NK-92 (cell line): ENCODE results near the gene SPANXA1.
"Not testable (repeated sequence)": the region's sequence is repeated elsewhere in the genome, so short reads cannot be mapped to it uniquely, and the experiment has no call there.

Experiments
- DNase-seq: peaks from one replicate; lab custom pipeline; 2025; ENCODE audit not compliant: unreplicated experiment; lab: John Stamatoyannopoulos, UW

The SPANXA1 gene

GRCh38 chrX:141584638-141585037, at the start of gene SPANXA1:
Gene SPANXA1, minus strand, starts transcription at chrX:141584738. Its CDS starts 60 bp downstream, at chrX:141584678.
- not testable (repeated sequence) for DNase-seq

DNA sequence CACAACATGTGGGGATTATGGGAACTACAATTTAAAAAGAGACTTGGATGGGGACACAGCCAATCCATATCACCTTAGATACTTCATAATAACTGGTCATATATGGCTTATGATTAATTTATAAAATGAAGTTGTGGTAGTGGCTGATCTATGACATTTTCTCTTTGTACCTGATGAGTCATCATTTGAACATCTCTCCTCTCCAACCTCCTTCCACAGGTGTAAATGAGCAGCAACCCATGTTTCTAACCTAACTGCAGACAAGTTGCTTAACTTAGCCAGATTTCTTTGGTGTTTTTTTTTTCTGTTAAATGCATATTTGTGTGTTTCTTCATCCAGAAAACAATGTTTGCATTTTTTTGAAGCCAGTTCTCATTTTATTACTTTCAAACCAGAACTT, 47.6 kb upstream of the SPANXA1 start:
- DNase-seq = no peak

- no peak for DNase-seq
Observed at GRCh38 chrX:141619336-141619735, 34.8 kb upstream of the SPANXA1 start.

GRCh38 chrX:141609111-141609510, 24.6 kb upstream of the SPANXA1 start:
- DNase-seq = no peak

- not testable (repeated sequence) for DNase-seq
Observed at GRCh38 chrX:141589408-141589807, 4.9 kb upstream of the SPANXA1 start, which contains the start of gene SPANXA2. Gene SPANXA2, plus strand, starts transcription at chrX:141589708. Its CDS starts 60 bp downstream, at chrX:141589768.

DNA sequence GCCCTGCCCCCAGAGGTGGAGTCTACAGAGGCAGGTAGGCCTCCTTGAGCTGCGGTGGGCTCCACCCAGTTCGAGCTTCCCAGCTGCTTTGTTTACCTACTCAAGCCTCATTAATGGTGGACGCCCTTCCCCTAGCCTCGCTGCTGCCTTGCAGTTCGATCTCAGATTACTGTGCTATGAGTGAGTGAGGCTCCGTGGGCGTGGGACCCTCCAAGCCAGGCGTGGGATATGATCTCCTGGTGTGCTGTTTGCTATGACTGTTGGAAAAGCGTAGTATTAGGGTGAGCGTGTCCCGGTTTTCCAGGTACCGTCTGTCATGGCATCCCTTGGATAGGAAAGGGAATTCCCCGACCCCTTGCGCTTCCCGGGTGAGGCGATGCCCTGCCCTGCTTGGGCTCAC, 42.0 kb downstream of the SPANXA1 start:
- DNase-seq = not testable (repeated sequence)
